CD4-positive, alpha-beta T cell treated with Interferon alpha-2 for 1 hour (primary cell): ENCODE data around the gene ADAMTS5.

Source experiments
- DNase-seq, 2 donors: peaks; one replicate each; pipeline ENCODE4 v3.0.0-alpha.2; 2020 to 2022

The ADAMTS5 gene

DNA sequence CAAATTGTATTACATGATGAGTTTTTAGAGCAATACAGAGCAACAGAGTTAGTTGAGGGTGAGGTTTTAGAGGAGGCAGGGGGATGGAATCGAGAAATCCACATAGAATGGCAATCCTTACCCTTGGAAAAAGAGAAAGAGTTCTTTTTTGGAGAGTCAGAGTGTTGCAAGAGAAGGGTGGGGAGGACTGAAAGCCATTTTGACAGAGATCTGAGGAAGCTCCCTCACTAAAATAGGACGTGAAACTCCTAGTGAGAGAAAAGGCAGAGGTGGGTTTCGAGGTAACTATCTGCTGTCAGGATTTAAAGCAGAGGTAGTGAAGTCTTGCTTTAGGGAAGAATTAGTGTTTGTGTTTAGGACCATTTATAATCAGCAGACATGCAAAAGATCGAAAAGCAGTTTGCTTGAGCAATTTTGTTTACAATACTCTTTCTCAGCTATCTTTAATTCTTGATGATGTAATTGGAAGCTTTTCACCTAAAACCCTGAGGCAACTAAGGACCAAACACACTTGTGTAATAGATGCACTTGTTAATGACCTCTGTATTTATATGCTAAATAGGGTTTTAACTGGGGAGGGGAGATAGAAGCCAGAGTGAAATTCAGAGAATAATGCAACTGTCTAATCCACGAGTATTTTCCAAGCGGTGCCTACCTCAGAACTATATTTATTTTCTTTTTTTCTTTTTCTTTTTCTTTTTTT is 20.0 kb downstream of the ADAMTS5 start:
- DNase-seq, result no peak

DNA sequence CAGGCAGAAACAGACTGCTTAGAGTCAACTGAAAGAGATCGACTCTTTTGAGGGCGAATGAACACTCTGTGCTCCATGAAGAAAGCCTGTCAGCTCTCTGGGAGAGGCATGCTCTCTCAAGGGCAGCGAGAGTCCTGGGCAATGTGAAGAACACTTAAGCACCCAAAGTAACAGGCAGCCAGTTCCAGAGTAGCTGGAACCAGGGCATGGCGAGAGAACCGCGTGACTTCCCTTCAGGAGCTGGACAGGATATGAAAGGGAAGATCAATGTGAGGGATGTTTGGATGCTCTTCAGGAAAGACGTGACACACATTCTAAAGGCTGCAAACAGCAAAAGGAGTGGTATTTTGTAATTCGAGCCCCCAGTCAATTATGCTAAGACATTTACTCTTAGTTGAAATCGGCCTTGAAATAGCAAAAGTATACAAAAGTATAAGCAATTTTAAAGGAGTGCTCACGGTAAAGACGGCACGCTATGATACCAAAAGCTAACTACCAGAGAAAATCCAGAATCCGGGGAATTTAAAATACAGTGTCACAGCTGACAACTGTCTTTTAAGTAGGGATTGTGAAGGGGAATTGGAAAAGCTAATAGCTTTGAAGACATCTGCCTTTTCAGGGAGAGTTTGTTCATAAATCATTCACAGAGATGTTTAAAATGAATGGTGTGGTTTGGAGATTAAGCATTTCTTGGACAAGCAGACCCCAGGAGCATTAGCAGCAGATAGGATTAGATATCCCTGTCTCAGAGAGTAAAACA is 20.8 kb downstream of the ADAMTS5 start:
- DNase-seq, result no peak

DNA sequence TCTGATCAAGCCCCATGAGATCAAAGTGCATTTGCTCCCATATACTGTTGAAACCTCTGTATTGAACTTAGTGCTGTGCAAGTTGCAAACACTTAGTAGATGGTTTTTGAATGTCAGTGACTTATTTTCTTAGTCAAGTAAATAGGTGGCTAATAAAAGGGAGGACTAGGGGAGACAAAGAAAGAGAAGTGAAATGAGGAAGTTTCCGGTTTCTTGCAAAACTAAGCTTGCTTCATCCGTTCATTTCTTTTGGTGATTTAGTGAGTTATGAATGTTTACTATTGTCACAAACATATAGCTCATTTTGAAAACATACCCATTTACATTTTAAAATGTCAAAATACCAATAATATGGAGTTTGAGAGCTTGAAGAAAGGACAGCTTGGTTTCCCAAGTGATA is 23.0 kb downstream of the ADAMTS5 start:
- DNase-seq, result no peak

DNA sequence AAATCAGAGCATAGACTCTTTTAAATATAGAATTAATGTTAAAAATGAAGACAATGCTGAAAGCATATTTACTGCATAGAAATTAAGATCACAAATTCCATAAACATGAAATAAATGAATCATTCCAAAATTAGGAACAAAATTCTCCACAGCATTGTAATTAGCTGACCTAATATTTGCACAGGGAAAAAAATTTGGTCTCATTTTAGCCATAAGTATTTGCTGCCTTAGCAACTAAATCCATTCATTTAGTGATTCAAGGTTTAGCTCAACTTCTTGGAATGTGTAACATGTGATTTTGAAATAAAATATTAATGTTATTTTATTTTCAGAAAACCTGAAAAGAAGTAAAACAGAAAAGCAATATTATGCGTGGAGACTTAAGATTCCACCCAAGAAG is 25.5 kb downstream of the ADAMTS5 start:
- no peak for DNase-seq

DNA sequence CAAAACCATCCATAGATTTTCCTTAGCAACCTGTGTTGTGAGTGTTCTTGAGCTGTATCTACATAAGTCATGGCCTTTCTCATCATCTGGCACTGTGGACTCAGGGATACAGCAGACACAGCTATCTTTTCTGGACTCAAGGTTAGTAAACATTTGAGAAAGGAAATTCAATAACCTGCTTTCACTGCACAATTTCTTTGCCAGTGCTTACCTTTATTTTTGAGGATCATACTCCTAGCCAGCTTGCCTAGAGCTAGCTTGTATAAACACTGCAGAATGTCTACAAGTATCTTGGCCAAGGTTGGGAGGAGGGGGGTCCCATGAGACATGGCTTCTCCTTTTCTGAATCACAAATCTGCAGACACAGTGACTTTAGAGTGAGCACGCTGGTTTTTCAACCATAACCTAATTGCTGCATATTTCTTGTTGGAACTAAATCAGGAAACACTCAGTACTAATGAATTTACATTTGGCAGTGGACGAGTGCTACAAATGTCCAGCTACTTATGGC is 27.2 kb downstream of the ADAMTS5 start:
- DNase-seq, result no peak

DNA sequence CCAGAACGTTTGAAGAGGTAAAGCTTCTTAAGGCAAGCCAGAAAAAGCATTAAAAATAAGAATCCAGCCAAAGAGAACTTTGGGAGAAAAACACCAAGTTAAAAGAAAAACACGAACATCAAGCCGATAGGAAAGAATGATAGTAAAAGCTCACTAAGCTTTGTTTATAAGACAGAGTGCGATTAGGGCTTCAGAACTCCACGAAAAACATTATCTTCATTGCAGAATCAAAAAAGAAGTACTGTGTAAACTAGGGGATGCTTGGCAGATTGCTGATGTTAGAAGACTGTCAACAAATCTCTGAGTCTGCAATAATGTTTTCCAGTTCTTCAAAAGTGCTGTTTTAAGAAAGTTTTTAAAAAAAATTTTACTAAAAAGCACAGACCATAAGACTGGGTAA is 30.2 kb downstream of the ADAMTS5 start:
- DNase-seq, result no peak

DNA sequence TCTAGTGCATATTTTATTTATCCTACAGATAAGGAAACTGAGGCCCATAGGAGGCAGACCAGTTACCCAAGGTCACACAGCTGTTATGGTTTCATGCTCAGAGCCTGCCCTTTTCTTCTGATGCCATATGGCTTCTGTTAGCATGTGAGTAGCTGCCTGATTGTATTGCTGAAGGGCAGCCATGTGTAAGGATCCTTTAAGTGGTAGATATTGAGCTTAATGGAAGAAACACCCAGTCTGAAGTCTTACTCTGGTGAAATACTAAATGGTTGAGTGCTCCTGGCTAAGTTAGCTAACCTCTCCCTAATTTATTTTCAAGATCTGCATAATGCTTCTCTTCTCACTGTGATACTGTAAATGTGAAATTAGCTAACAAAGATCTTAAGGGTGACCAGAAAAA is 30.9 kb downstream of the ADAMTS5 start:
- DNase-seq, result no peak

DNA sequence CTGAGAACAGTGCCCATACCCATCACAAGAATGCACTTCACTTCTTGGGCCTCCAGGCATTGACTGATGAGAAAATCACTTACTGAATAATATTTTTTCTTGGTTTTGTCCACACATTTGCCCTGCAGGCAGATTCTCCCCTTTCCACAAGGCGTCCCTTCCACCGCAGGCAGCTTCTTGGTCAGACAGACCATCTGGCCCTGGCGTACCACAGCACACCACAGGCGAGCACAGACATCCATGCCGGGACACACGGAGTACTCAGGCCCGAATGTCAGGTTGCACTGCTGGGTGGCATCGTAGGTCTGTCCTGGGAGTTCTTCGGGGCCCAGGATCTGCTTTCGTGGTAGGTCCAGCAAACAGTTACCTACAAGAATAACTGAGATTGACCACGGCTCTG is 32.5 kb downstream of the ADAMTS5 start:
- DNase-seq, result no peak

DNA sequence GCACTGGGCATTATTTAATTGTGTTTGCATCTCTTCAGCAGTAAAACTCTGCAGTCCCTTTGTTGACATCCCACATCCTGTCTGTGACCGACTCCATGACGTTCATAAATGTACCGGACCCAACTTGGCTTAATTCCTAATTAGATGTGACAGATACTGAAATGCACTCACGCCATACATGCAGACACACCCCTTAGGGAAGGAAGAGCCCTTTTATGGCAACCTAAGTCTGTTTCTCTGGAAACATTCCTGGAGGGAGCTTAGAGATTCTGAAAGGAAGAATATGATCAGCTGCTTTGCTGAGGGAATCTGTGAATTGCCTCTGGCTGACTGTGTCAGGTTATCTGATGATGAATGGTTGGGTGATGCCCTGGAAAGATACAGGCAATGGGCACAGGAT is 33.4 kb downstream of the ADAMTS5 start:
- DNase-seq, result no peak

DNA sequence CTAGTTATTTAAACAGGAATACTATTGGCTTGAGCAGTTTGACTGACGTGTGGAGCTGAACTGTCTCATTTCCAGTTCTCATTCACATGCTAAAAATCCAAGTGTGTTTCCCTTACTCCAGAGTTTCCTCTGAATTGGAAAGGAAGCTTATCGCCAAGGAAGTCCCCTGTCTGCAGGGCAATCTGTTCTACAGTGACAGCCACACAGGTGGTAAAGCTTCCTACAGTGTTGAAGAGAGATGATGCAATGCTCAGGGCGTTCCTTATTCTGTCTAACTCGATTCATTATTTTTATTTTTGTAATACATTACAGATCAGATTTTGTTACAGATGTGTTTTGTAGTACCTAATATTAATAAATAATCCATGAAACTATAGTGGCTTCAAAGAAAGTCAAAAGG is 41.3 kb downstream of the ADAMTS5 start:
- no peak for DNase-seq

DNA sequence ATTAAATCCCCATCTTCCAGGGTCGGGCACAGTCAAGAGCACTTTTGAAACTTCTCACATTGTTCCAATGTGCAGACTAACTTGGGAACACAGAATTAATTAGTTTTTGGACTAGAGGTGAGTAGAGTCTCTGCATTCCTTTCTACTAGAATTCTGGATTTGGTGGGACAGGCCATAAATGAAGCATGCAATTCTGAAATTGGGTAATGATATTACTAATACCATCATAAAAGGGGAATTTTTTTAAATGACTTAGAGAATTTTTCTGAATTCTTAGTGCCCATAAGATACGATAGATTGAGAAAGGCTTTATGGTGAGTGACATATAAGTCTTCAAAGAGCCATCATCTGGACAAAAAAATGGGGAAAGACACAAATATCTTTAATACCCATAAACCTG is 41.8 kb downstream of the ADAMTS5 start:
- no peak for DNase-seq

DNA sequence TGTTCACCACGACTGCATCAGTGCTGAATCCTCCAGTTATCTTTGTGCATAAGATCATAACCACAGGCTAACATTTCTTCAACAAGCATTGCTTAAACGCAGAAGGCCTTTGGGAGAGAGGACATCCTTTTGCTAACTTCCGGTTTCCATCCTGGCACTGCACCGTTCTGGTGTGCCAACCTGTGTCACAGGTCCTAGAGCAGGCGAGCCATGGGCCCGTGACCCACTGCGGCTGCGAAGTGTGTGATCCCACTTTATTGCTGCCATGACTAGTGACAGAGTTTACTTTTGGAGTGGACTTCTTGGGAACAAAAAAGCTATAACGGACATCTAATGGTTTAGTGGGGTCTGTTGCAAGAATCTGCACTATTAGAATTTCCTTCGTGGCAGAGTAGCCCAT is 42.9 kb downstream of the ADAMTS5 start:
- no peak for DNase-seq

DNA sequence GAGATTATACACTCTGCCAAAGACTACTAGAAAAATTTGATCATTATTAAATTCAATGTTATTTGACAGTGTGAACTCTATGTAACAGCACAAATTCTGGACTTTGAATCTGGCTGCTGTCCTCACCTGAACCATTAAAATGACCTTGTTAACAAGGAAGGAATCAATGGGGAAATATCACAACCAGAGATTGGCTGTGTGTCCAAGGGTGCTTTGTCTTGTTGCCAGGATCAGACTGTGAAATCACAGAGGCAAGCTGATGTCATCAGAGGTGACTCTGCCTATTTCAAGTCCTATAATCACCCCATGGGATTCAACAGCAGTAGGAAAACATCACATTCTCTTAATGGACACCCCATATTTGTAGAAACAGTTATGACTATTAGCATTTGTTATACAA is 46.8 kb downstream of the ADAMTS5 start:
- no peak for DNase-seq

DNA sequence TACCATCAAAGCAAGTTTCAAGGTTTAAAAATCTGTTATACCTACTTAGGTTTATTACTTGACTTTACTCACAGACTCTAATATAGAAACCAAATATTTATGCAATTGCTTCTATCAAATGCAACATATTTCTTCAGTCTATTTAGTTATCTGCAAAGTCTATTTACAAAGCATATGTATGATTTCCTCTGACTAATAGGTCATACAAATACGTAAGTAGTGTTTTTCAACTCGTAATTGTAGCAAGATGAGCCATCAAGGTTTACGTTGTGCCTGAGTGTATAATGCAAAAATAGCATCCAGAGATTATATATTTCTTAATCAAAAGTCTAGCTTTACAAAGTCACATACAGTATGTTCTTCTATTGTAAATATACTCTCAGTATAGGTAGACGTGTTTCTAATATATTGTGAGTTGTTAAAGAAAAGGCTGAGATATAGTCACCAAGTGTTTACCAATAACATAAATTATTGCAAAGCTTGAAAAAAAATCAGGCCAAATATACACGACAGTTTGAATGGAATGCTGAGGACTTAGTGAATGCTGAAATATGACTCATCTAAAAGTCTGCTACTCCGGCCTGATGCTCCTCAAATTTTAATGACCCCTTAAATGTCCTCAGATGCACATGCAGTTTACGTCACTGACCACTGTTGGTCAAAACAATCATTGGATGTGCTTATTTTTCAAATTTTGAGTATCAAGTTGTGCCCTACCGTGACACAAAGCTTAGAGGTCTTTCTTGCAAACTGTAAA is 48.4 kb downstream of the ADAMTS5 start:
- no peak for DNase-seq

DNA sequence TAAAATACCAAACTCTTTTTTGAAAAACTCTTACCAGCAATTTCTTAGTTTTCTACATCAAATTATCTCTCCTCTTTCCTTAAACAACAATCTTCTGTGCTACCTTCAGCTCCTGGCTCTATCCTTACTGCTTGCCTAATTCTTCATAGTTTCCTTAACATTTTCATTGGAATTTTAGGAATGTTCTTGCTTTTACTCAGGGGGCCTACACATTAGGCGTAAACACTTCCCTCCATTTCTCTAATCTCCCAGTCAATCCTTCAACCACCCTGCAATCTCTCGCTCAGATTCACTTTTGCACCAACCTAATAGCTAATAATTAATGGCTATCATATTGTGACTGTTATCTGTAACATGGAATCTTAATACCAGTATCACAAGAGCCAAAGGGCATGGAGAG is 50.1 kb downstream of the ADAMTS5 start:
- no peak for DNase-seq

DNA sequence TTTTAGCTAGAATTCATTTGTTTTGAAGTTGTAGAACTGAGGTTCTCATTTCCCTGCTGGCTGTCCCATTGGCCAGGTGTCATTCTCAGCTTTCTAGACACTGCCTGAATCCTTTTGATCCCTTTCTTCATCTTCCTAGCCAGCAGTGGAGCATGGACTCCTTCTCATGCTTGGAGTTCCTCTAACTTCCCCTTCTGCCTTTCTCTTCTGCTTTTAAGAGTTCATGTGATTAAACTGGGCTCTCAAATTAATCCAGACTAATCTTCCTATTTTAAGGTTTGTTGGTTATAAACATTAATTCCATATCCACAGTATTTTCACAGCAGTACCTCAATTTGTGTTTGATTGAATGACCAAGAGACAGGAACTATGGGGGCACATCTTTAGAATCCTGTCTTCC is 52.3 kb downstream of the ADAMTS5 start:
- DNase-seq, result no peak

DNA sequence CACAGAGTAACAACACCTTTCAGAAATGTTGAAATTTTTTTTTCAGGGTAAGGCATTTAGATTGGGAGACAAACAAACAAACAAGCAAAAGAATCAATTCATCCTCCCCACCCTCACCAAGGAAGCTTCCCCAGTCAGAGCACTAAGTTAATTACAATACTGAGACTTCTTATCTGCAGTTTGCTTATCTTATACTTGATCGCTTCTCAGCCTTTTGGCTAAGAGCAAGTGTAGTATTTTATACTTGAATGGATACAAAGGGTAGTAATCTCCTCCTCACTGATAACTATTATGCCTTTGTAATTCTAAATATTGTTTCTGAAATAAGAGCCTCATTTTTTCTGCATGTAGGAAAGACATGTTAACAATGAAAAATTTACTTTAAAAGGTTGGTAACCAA is 54.4 kb downstream of the ADAMTS5 start:
- DNase-seq, result no peak

DNA sequence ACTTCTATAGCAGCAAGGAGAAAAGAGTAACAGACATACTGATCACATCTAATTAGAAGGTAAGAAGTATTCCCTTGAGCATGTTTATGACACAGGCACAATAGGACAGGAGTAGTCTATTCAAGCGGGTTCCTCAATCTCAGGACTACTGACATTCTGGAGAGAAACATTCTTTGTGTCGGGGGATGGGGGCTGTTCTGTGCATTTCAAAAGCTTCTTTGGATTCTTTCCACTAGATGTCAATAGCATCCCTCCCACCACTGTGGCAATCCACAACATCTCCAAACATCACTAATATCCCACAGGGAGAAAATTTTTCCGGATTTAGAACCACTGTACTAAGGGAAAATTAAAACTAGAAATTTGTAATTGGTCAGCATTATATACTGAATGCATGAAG is 56.9 kb downstream of the ADAMTS5 start:
- no peak for DNase-seq

DNA sequence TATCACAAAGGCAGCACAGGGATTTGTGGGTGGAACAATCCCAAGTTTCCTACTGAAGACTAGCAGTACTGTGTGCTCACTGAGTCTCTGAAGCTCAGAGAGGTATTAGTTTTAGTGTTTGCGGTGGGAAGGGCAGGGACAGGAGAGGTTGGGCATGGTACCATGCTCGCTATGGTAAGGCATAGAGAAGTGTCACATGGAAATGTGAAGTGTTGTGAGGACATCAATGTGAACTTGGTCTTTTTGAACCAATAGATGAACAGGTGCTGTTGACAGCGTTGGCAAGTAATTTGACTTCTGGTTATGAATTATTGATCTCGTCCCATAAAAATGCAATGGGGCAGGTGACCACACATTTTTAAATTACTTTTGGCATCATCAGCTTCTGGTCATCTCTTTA is 65.9 kb downstream of the ADAMTS5 start:
- DNase-seq, result no peak

DNA sequence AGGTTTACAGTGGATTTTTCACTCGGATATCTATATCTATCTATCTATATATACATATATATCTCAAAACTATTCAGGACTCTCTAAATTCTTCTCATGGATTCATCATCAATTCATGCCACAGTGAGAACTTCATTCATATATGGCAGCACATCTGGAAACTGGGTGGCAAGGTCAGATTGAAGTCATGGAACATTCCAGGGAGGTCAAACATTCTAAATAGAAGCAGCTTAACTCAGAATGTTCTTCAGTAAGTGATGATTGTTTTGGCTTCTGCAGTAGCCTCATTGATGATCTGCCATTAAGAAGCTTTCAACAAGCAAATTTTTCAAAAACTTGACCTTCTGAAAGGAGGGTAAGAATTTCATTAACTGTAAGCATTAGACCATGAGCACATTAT is 74.7 kb downstream of the ADAMTS5 start:
- no peak for DNase-seq

DNA sequence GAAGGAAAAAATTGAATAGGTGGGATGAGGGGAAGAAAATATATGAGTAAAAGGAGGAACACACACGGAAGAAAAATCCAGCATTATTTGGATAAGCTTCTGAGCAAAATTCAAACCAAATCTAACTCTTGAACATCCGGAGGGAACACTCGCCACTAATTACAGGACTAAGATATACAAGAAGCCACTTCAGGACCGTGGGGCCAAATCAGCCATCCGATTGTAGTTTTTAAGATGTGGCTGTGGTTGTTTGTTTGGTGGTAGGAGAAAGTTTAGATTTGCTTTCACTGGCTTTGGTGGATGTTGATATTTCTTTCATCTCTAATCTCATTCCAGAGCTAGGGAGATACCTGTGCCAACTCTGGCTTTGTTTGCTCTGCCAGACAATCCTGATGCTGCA is 78.0 kb downstream of the ADAMTS5 start:
- no peak for DNase-seq

DNA sequence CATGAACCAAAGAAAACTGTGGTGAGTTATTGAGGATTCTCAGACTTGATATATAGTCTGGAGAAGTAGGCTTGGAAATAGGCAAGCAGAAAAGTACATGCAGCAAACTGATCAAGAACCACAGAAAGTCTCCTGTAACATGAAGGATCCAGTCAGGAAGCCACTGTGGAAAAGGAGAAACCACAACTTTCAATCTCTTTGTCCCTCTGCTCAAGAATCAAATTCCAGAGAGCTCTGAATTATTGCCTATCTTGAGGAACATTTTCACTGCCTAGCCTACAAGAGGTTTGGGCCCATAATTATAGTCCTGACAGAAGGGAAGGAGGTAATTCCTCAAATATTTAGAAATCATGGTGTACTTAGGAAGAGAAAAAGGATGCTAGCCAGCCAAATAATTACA is 78.6 kb downstream of the ADAMTS5 start:
- DNase-seq, result no peak

DNA sequence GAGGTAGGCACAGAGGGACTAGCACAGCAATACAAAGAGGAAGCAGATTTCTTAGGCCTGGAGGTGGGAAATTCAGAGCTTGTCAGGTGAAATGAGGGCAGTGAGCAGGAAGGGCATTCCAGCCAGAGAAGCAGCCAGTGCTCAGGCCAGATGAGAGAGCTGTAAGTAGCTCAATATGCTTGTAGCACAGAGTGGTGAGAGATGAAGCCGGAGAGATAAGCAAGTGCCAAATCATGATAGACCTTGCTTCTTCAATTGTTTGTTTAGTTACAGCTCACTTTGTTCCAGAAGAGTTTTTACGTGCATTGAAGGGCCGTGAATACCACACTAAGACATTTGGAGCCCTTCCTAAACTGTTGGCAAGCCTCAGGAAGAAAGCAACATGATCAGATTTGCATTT is 79.6 kb downstream of the ADAMTS5 start:
- DNase-seq, result no peak

DNA sequence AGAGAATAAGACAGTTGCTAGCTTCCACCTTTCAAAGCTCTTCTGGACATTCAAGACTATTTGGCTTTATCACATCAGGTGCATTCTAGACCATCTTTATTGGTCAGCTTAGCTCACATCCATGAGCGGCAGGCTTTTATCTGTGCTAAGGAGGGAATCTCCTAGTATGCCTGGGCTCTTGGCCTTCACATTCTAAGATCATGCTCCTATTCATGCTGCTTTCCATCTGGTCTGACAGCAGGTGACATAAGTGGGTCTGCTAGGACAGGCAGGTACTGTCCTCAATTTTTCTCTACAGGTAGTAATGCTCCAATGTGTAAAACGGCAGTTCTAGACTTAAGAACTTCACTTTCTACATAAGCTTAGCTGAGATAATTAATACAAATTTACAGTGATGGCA is 82.5 kb downstream of the ADAMTS5 start:
- no peak for DNase-seq
